Panc1 (cell line): ENCODE measurements around the gene RRAS2. TPM values are rescaled to one million over a fixed set of nuclear protein-coding genes. Genes with fewer than 3 reads are reported as not detected.

Experiments used
- ATAC-seq: fragments of 200-7000 bp; cut with Tn5 transposase; 2 replicates; pipeline ENCODE4 v1.9.1; 2020; ENCODE audit warnings: mild to moderate bottlenecking, moderate library complexity
- BruUV-seq: library from RNA; stranded (reverse); fragments of 400-500 nt; replicated peaks from 2 replicates; lab custom pipeline; 2021; lab: Mats Ljungman, UMichigan
- CTCF ChIA-PET: fragments of 300-600 bp; sonication (Branson Sonifier 250); formaldehyde crosslinking; loops from one replicate; lab custom pipeline; 2022; ENCODE audit warnings: antibody characterized with exemption; lab: Charles Lee
- POLR2A ChIA-PET: fragments of 300-600 bp; sonication (Branson Sonifier 250); formaldehyde crosslinking; loops from one replicate; lab custom pipeline; 2022; ENCODE audit warnings: antibody characterized with exemption; lab: Charles Lee
- DNase-seq: peaks from one replicate; pipeline ENCODE4 v3.0.0-alpha.2; 2010; ENCODE audit warnings: low read depth, low spot score
- H3K27ac ChIP-seq: 2 replicates; pipeline ENCODE4 v1.5.1; 2011; ENCODE audit warnings: mild to moderate bottlenecking, low read length, inconsistent platforms
- H3K27me3 ChIP-seq: fragments of 200-500 bp; sonication (Bioruptor generic); 2 replicates; pipeline ENCODE4 v1.6.0; 2014; ENCODE audit warnings: low read length, inconsistent platforms; ENCODE audit not compliant: control insufficient read depth, insufficient read depth
- H3K36me3 ChIP-seq: fragments of 200-500 bp; sonication (Bioruptor generic); 2 replicates; pipeline ENCODE4 v1.5.1; 2014; ENCODE audit warnings: inconsistent platforms, mild to moderate bottlenecking, low read length, moderate library complexity; ENCODE audit not compliant: control insufficient read depth, insufficient read depth
- H3K4me1 ChIP-seq: 2 replicates; pipeline ENCODE4 v1.5.1; 2011; ENCODE audit warnings: inconsistent platforms, mild to moderate bottlenecking, low read length, moderate library complexity; ENCODE audit not compliant: control insufficient read depth, insufficient read depth
- H3K4me3 ChIP-seq, 2 experiments: 2 replicates each; pipeline ENCODE4 v1.5.1; 2011 to 2012; ENCODE audit warnings: low read depth in 2 of 2, low read length in 2 of 2, mild to moderate bottlenecking in 2 of 2, inconsistent platforms in 1 of 2, moderate library complexity in 1 of 2
- H3K9me3 ChIP-seq: fragments of 200-500 bp; sonication (Bioruptor generic); 2 replicates; pipeline ENCODE4 v1.5.1; 2014; ENCODE audit warnings: low read depth, mild to moderate bottlenecking, inconsistent platforms, low read length, moderate library complexity; ENCODE audit not compliant: control insufficient read depth, insufficient read depth
- CTCF ChIP-seq: fragments of 450-650 bp; IDR thresholded peaks from 2 replicates; pipeline ENCODE4 v1.5.1; 2017; ENCODE audit warnings: mild to moderate bottlenecking
- POLR2AphosphoS5 ChIP-seq: IDR thresholded peaks from 2 replicates; pipeline ENCODE4 v1.6.1; 2012; ENCODE audit warnings: mild to moderate bottlenecking, low read depth, low read length, moderate library complexity
- SIN3A ChIP-seq: IDR thresholded peaks from 2 replicates; pipeline ENCODE4 v1.6.1; 2012; ENCODE audit warnings: low read depth, mild to moderate bottlenecking, low read length, moderate library complexity, borderline replicate concordance; ENCODE audit not compliant: insufficient read depth
- TCF7L2 ChIP-seq: IDR thresholded peaks from 2 replicates; pipeline ENCODE4 v1.6.1; 2011; ENCODE audit warnings: mild to moderate bottlenecking, low read depth, low read length, inconsistent platforms
- in situ Hi-C: cut with HindIII; loops from 2 replicates; pipeline ENCODE4 v1.10.0; 2016; ENCODE audit warnings: low sequenced_read_pairs, low pct_unique_long_range_greater_than_20kb
- intact Hi-C: fragments of 100-400 bp; cut with micrococcal nuclease; formaldehyde crosslinking; loops from one replicate; pipeline ENCODE4 v1.10.0; 2022; ENCODE audit not compliant: unreplicated experiment
- total RNA-seq: library from RNA; stranded (reverse); gene quantifications from one replicate; pipeline ENCODE4 v1.2.1, GENCODE V29; 2021; ENCODE audit not compliant: unreplicated experiment
- TF ChIP-seq, protein P1 (sequence below), 2 experiments: IDR thresholded peaks; 2 replicates each; pipeline ENCODE4 v1.6.1; 2011 to 2012; ENCODE audit warnings: low read depth in 2 of 2, control low read depth in 1 of 2, low read length in 1 of 2, mild to moderate bottlenecking in 1 of 2, moderate library complexity in 1 of 2; ENCODE audit not compliant: insufficient read depth in 1 of 2

Gene RRAS2
- total RNA-seq, 1 experiment from 2014 or later, result 58.4 TPM

GRCh38 chr11:14240221-14240620 lies 118.8 kb downstream of the RRAS2 start:
- Histone ChIP-seq H3K4me1 (no peaks in the 10 kb centered on the region), H3K4me3 (no peak overlapping the region), H3K27ac (no peak overlapping the region), H3K27me3 (peaks cover 28% of the 10 kb centered on the region), H3K9me3 (no peaks in the 10 kb centered on the region), H3K36me3 (no peaks in the 10 kb centered on the region)
- in situ Hi-C loops (loop anchor here (25.0 kb wide), 1 partner anchor 278 kb away; the partner anchor contains the start of gene SPON1), intact Hi-C loops (no loop called here)
- TF ChIP-seq TCF7L2, result no peak
- no peak for TF ChIP-seq SIN3A
- TF ChIP-seq POLR2AphosphoS5, result no peak
- TF ChIP-seq CTCF, result no peak
- TF ChIP-seq, protein P1, sequence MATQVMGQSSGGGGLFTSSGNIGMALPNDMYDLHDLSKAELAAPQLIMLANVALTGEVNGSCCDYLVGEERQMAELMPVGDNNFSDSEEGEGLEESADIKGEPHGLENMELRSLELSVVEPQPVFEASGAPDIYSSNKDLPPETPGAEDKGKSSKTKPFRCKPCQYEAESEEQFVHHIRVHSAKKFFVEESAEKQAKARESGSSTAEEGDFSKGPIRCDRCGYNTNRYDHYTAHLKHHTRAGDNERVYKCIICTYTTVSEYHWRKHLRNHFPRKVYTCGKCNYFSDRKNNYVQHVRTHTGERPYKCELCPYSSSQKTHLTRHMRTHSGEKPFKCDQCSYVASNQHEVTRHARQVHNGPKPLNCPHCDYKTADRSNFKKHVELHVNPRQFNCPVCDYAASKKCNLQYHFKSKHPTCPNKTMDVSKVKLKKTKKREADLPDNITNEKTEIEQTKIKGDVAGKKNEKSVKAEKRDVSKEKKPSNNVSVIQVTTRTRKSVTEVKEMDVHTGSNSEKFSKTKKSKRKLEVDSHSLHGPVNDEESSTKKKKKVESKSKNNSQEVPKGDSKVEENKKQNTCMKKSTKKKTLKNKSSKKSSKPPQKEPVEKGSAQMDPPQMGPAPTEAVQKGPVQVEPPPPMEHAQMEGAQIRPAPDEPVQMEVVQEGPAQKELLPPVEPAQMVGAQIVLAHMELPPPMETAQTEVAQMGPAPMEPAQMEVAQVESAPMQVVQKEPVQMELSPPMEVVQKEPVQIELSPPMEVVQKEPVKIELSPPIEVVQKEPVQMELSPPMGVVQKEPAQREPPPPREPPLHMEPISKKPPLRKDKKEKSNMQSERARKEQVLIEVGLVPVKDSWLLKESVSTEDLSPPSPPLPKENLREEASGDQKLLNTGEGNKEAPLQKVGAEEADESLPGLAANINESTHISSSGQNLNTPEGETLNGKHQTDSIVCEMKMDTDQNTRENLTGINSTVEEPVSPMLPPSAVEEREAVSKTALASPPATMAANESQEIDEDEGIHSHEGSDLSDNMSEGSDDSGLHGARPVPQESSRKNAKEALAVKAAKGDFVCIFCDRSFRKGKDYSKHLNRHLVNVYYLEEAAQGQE (IDR thresholded peaks at IDR 0.05; ENCODE audit: insufficient read depth in 1 of 2, low read depth in 2 of 2, low read length in 1 of 2), result no peak
- no TSS peak for BruUV-seq
- DNase-seq (no peak), ATAC-seq (no peak)
- CTCF ChIA-PET, result interaction anchor here (0.6 kb wide), 1 partner anchor 215 kb away, joined by 3 read pairs; no protein-coding TSS in a partner anchor
- POLR2A ChIA-PET, result no interaction called here

DNA sequence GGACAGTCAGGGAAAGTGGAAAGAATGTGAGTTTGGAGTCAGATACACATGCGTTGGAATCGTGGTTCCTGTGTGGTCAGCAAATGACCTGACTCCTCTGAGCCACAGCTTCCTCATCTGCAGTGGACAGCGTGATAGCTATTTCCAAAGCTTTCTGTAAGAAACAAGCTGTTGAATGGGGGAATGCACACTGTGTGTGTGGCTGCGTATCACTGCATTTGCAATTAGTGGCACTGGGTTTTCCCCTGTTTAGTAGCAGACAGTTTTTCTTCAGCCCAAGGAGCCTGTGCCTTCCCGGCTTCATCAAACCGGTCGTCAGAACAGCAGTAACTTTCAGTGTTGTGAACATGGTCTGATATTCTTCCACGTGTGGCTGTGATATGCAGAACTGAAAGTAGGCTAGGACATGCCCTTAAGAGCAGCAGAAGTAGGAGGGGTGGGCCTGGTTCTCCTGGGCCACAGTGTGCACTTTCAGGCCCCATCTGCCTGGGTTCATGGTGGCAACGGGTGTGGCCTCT lies 121.5 kb downstream of the RRAS2 start:
- Histone ChIP-seq H3K27ac (no peak overlapping the region), H3K27me3 (peaks cover 31% of the 10 kb centered on the region), H3K36me3 (no peaks in the 10 kb centered on the region), H3K4me1 (no peaks in the 10 kb centered on the region), H3K9me3 (no peaks in the 10 kb centered on the region), H3K4me3 (no peak overlapping the region)
- in situ Hi-C loops (loop anchor here (25.0 kb wide), 1 partner anchor 275 kb away; the partner anchor contains the start of gene SPON1), intact Hi-C loops (no loop called here)
- DNase-seq, result no peak
- ATAC-seq, result no peak
- CTCF ChIA-PET, result no interaction called here
- BruUV-seq, result no TSS peak
- TF ChIP-seq POLR2AphosphoS5, result no peak
- TF ChIP-seq SIN3A, result no peak
- TF ChIP-seq TCF7L2, result no peak
- TF ChIP-seq, protein P1 (IDR thresholded peaks at IDR 0.05; ENCODE audit: insufficient read depth in 1 of 2, low read depth in 2 of 2, low read length in 1 of 2), result no peak
- TF ChIP-seq CTCF, result no peak
- POLR2A ChIA-PET, result no interaction called here
